ENCODE measurements around the gene LYZL1. TPM values are rescaled to one million over a fixed set of nuclear protein-coding genes. Genes with fewer than 3 reads are reported as not detected.

The LYZL1 gene
- total RNA-seq, 1 experiment from 2014 or later = not detected

DNA sequence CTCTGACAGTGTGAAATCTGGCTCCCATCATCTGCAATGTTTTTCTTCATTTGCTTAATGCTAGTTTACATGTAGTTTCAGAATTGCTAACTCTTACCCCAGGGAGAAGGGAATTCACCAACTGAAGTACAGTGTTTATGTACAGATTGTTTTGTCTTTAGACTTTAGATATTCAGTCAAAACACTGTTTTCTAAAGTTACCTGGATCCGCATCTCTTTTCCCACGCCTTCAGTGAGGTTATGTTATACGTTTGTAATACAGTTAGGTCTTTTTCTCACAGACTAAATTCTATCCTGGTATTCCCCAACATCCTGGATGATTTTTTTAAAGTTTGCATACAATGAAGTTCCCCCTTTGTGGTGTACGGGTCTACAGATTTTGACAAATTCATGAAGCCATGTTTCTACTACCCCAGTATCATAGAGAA is 3.2 kb upstream of the LYZL1 start (continued):
- TF ChIP-seq, protein P1, sequence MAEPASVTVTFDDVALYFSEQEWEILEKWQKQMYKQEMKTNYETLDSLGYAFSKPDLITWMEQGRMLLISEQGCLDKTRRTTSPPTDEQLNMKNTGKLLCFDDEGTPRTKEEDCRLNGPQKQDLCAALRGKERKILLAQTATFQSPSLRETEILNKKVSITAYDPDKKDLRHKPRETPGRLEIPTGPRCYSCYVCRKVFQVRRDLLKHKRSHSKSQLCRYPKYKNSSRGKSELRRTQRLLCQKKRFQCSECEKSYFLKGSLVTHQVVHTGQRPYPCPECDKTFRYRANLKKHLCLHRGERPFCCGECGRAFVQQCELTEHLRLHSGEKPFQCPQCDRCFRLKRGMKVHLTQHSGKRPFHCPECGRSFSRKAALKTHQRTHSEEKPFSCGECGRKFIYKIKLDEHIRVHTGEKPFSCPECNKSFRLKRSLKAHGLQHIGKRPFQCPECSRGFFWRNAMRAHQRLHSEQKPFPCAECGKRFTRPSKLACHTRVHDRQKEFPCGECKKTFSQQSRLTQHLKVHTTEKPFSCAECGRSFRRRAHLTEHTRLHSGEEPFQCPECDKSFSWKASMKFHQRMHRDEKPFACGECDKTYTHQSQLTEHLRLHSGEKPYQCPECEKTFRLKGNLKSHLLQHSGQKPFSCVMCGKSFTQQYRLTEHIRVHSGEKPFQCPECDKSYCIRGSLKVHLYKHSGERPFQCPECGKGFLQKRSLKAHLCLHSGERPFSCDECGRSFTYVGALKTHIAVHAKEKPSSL (CRISPR knock-in tag; conservative IDR thresholded peaks at IDR 0.05) = no peak
- TF ChIP-seq, protein P2, sequence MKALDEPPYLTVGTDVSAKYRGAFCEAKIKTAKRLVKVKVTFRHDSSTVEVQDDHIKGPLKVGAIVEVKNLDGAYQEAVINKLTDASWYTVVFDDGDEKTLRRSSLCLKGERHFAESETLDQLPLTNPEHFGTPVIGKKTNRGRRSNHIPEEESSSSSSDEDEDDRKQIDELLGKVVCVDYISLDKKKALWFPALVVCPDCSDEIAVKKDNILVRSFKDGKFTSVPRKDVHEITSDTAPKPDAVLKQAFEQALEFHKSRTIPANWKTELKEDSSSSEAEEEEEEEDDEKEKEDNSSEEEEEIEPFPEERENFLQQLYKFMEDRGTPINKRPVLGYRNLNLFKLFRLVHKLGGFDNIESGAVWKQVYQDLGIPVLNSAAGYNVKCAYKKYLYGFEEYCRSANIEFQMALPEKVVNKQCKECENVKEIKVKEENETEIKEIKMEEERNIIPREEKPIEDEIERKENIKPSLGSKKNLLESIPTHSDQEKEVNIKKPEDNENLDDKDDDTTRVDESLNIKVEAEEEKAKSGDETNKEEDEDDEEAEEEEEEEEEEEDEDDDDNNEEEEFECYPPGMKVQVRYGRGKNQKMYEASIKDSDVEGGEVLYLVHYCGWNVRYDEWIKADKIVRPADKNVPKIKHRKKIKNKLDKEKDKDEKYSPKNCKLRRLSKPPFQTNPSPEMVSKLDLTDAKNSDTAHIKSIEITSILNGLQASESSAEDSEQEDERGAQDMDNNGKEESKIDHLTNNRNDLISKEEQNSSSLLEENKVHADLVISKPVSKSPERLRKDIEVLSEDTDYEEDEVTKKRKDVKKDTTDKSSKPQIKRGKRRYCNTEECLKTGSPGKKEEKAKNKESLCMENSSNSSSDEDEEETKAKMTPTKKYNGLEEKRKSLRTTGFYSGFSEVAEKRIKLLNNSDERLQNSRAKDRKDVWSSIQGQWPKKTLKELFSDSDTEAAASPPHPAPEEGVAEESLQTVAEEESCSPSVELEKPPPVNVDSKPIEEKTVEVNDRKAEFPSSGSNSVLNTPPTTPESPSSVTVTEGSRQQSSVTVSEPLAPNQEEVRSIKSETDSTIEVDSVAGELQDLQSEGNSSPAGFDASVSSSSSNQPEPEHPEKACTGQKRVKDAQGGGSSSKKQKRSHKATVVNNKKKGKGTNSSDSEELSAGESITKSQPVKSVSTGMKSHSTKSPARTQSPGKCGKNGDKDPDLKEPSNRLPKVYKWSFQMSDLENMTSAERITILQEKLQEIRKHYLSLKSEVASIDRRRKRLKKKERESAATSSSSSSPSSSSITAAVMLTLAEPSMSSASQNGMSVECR (CRISPR knock-in tag; IDR thresholded peaks at IDR 0.05; ENCODE audit: borderline replicate concordance) = no peak
- no peak for TF ChIP-seq ZNF317 (CRISPR knock-in tag; IDR thresholded peaks at IDR 0.05; ENCODE audit: borderline replicate concordance, low read depth)

DNA sequence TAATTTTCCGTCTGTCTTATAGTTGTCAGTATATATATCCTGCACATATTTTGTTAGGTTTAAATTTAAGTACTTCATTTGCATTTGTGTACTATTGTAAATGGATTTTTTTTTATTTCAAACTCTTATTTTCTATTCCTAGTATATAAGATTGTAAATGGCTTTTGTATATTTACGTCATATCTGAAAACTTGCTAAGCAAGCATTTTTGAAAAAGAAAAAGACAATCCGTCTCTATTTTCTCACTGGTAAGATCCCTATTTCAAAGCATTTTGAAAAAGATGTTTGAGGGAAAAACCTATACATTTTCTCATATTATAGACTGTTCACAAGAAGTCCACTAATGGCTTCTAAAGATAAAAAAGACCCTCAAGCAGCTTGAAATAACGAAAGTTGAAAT is 1.2 kb upstream of the LYZL1 start:
- Mint-ChIP-seq H3K27me3 (ENCODE audit: low read depth) (no peaks in the 10 kb centered on the region), H3K36me3 (no peaks in the 10 kb centered on the region), H3K27ac (no peak overlapping the region), H3K4me1 (peaks cover 8% of the 10 kb centered on the region; the same call in 1 of the 2 replicates), H3K4me3 (no peak overlapping the region), H3K9me3 (peaks cover 8% of the 10 kb centered on the region; the same call in 1 of the 2 replicates)
- ATAC-seq (no peak), DNase-seq (ENCODE audit: low spot score) (no peak)
- CTCF ChIA-PET = no interaction called here
- POLR2A ChIA-PET = no interaction called here
- no peak for TF ChIP-seq FOXK1 (CRISPR knock-in tag; IDR thresholded peaks at IDR 0.05)
- no peak for TF ChIP-seq RELA (CRISPR knock-in tag; IDR thresholded peaks at IDR 0.05; ENCODE audit: borderline replicate concordance)
- no peak for TF ChIP-seq ESRRA (CRISPR knock-in tag; IDR thresholded peaks at IDR 0.05; ENCODE audit: borderline replicate concordance)
- TF ChIP-seq JAZF1 (CRISPR knock-in tag; IDR thresholded peaks at IDR 0.05) = no peak
- no peak for TF ChIP-seq NR2C2 (CRISPR knock-in tag; IDR thresholded peaks at IDR 0.05)
- TF ChIP-seq, protein P3, sequence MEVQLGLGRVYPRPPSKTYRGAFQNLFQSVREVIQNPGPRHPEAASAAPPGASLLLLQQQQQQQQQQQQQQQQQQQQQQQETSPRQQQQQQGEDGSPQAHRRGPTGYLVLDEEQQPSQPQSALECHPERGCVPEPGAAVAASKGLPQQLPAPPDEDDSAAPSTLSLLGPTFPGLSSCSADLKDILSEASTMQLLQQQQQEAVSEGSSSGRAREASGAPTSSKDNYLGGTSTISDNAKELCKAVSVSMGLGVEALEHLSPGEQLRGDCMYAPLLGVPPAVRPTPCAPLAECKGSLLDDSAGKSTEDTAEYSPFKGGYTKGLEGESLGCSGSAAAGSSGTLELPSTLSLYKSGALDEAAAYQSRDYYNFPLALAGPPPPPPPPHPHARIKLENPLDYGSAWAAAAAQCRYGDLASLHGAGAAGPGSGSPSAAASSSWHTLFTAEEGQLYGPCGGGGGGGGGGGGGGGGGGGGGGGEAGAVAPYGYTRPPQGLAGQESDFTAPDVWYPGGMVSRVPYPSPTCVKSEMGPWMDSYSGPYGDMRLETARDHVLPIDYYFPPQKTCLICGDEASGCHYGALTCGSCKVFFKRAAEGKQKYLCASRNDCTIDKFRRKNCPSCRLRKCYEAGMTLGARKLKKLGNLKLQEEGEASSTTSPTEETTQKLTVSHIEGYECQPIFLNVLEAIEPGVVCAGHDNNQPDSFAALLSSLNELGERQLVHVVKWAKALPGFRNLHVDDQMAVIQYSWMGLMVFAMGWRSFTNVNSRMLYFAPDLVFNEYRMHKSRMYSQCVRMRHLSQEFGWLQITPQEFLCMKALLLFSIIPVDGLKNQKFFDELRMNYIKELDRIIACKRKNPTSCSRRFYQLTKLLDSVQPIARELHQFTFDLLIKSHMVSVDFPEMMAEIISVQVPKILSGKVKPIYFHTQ (CRISPR knock-in tag; IDR thresholded peaks at IDR 0.05) = no peak
- no peak for TF ChIP-seq ZNF396 (CRISPR knock-in tag; IDR thresholded peaks at IDR 0.05; ENCODE audit: borderline replicate concordance)
- no peak for TF ChIP-seq CREM (CRISPR knock-in tag; IDR thresholded peaks at IDR 0.05)
- TF ChIP-seq EMX1 (CRISPR knock-in tag; IDR thresholded peaks at IDR 0.05) = no peak
- TF ChIP-seq, protein P4, sequence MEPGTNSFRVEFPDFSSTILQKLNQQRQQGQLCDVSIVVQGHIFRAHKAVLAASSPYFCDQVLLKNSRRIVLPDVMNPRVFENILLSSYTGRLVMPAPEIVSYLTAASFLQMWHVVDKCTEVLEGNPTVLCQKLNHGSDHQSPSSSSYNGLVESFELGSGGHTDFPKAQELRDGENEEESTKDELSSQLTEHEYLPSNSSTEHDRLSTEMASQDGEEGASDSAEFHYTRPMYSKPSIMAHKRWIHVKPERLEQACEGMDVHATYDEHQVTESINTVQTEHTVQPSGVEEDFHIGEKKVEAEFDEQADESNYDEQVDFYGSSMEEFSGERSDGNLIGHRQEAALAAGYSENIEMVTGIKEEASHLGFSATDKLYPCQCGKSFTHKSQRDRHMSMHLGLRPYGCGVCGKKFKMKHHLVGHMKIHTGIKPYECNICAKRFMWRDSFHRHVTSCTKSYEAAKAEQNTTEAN (CRISPR knock-in tag; IDR thresholded peaks at IDR 0.05) = no peak
- no peak for TF ChIP-seq TEAD1 (CRISPR knock-in tag; IDR thresholded peaks at IDR 0.05)
- TF ChIP-seq, protein P5, sequence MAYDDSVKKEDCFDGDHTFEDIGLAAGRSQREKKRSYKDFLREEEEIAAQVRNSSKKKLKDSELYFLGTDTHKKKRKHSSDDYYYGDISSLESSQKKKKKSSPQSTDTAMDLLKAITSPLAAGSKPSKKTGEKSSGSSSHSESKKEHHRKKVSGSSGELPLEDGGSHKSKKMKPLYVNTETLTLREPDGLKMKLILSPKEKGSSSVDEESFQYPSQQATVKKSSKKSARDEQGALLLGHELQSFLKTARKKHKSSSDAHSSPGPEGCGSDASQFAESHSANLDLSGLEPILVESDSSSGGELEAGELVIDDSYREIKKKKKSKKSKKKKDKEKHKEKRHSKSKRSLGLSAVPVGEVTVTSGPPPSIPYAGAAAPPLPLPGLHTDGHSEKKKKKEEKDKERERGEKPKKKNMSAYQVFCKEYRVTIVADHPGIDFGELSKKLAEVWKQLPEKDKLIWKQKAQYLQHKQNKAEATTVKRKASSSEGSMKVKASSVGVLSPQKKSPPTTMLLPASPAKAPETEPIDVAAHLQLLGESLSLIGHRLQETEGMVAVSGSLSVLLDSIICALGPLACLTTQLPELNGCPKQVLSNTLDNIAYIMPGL (CRISPR knock-in tag; IDR thresholded peaks at IDR 0.05) = no peak
- TF ChIP-seq, protein P6, sequence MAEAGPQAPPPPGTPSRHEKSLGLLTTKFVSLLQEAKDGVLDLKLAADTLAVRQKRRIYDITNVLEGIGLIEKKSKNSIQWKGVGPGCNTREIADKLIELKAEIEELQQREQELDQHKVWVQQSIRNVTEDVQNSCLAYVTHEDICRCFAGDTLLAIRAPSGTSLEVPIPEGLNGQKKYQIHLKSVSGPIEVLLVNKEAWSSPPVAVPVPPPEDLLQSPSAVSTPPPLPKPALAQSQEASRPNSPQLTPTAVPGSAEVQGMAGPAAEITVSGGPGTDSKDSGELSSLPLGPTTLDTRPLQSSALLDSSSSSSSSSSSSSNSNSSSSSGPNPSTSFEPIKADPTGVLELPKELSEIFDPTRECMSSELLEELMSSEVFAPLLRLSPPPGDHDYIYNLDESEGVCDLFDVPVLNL (CRISPR knock-in tag; IDR thresholded peaks at IDR 0.05; ENCODE audit: borderline replicate concordance, low read depth) = no peak
- no peak for TF ChIP-seq ZNF138 (CRISPR knock-in tag; conservative IDR thresholded peaks at IDR 0.05)
- no peak for TF ChIP-seq CREB1 (CRISPR knock-in tag; IDR thresholded peaks at IDR 0.05)
- TF ChIP-seq, protein P7, sequence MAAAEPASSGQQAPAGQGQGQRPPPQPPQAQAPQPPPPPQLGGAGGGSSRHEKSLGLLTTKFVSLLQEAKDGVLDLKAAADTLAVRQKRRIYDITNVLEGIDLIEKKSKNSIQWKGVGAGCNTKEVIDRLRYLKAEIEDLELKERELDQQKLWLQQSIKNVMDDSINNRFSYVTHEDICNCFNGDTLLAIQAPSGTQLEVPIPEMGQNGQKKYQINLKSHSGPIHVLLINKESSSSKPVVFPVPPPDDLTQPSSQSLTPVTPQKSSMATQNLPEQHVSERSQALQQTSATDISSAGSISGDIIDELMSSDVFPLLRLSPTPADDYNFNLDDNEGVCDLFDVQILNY (CRISPR knock-in tag; IDR thresholded peaks at IDR 0.05) = no peak
